ENCODE measurements around the gene RBM19. TPM values are rescaled to one million over a fixed set of nuclear protein-coding genes. Genes with fewer than 3 reads are reported as not detected.

Gene RBM19
- total RNA-seq, 4 donors from 2014 or later: 19.3 to 45.5 (median 31.5) TPM

DNA sequence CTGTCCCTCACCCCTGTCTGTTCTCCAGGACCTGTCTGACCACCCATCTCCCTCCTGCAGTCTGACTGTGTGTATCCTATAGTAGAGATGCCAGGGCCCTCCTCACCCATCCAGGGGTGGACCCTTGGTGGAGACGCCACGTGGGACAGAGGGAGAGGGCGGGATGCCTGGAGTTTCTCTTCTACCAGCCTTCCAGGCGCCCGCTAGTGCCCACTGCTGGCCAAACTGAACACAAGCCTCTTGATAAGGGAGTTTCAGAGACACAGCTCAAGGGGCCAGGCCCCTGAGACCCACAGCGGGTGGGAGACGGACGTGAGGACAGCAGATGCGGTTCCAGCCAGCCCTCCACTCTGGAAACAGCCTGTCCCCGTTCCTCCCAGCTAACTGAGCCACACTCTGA, 147.3 kb downstream of the RBM19 start:
- Histone ChIP-seq H3K27ac (no peak overlapping the region), H3K36me3 (no peaks in the 10 kb centered on the region), H3K9me3 (no peaks in the 10 kb centered on the region), H3K27me3 (no peaks in the 10 kb centered on the region), H3K4me1 (no peaks in the 10 kb centered on the region), H3K4me3 (no peak overlapping the region)
- no peak for DNase-seq
- intact Hi-C loops (cut with DNase I; ENCODE audit: low total_unique reads): no loop called here
- TF ChIP-seq, protein P1, sequence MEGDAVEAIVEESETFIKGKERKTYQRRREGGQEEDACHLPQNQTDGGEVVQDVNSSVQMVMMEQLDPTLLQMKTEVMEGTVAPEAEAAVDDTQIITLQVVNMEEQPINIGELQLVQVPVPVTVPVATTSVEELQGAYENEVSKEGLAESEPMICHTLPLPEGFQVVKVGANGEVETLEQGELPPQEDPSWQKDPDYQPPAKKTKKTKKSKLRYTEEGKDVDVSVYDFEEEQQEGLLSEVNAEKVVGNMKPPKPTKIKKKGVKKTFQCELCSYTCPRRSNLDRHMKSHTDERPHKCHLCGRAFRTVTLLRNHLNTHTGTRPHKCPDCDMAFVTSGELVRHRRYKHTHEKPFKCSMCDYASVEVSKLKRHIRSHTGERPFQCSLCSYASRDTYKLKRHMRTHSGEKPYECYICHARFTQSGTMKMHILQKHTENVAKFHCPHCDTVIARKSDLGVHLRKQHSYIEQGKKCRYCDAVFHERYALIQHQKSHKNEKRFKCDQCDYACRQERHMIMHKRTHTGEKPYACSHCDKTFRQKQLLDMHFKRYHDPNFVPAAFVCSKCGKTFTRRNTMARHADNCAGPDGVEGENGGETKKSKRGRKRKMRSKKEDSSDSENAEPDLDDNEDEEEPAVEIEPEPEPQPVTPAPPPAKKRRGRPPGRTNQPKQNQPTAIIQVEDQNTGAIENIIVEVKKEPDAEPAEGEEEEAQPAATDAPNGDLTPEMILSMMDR (IDR thresholded peaks at IDR 0.05): no peak
- no peak for TF ChIP-seq POLR2A (IDR thresholded peaks at IDR 0.05)

DNA sequence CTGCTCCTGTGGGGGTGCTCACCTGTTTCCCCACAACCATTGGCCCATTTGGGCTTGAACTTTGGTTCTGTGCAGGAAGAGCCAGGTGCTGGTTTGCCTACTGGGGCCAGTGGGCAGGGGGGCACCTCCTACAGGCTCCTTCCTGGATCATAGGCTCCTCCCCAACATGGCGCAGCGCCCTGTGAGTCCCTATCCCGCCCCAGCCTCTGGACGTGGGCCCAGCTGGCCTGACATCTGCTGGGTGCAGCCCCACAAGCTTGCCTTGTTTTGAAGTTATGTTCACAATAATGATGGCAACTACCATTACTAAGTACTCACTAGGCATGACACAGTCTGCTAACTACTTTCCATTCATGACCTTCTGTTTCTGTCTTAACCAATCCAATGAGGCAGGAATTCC, 147.8 kb downstream of the RBM19 start:
- no peaks in the 10 kb centered on the region for H3K36me3 ChIP-seq
- no peaks in the 10 kb centered on the region for H3K27me3 ChIP-seq
- intact Hi-C loops (cut with DNase I; ENCODE audit: low total_unique reads): no loop called here
- H3K4me3 ChIP-seq: no peak overlapping the region
- no peaks in the 10 kb centered on the region for H3K4me1 ChIP-seq
- TF ChIP-seq POLR2A (IDR thresholded peaks at IDR 0.05): no peak
- TF ChIP-seq, protein P1 (IDR thresholded peaks at IDR 0.05): no peak
- no peaks in the 10 kb centered on the region for H3K9me3 ChIP-seq
- no peak for DNase-seq
- H3K27ac ChIP-seq: no peak overlapping the region

DNA sequence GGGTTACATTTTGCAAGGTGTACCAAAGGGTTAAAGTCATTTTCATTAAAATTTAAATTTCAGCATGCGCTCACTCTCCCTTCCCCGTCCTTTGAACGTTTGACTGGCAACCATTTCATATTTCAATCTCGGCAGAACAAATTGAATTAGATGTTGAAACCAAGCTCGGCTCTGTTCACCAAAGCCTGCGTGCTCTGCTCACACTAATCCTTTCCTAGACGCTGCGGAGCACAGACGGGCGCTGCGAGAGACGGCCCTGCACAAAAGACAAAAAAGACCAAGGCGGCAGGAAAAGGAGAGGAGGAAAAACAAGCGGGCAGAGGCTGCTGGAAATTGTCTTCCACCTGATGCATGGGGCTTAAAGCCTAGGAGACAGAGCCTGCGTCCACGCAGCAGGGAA, 149.3 kb downstream of the RBM19 start:
- DNase-seq: no peak
- H3K27me3 ChIP-seq: no peaks in the 10 kb centered on the region
- H3K27ac ChIP-seq: no peak overlapping the region
- no peaks in the 10 kb centered on the region for H3K36me3 ChIP-seq
- no peak overlapping the region for H3K4me3 ChIP-seq
- H3K4me1 ChIP-seq: no peaks in the 10 kb centered on the region
- no peaks in the 10 kb centered on the region for H3K9me3 ChIP-seq
- intact Hi-C loops (cut with DNase I; ENCODE audit: low total_unique reads): no loop called here
- TF ChIP-seq POLR2A (IDR thresholded peaks at IDR 0.05): no peak
- TF ChIP-seq, protein P1 (IDR thresholded peaks at IDR 0.05): no peak

DNA sequence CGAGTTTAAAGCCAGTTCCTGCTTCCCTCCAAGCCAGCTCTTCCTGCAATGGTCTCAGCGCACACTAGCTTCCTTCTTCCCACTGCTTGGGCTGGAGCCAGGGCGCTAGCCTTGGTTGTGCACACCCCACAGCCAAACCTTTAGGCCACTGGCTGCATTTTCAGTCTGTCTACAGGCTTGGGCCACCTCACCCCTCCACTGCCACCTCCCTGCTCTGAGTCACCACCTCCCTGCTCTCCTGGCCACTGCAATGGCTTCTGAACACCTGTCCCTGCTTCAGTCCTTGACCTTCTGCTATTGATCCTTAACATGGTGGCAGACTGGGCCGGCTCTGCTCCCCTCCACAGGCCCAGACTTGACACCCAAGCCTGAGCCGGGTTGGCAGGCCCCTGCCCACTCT, 151.1 kb downstream of the RBM19 start:
- Histone ChIP-seq H3K27ac (no peak overlapping the region), H3K4me1 (no peaks in the 10 kb centered on the region), H3K9me3 (no peaks in the 10 kb centered on the region), H3K36me3 (no peaks in the 10 kb centered on the region), H3K4me3 (no peak overlapping the region), H3K27me3 (no peaks in the 10 kb centered on the region)
- intact Hi-C loops (cut with DNase I; ENCODE audit: low total_unique reads): no loop called here
- no peak for DNase-seq
- no peak for TF ChIP-seq POLR2A (IDR thresholded peaks at IDR 0.05)
- TF ChIP-seq, protein P1 (IDR thresholded peaks at IDR 0.05): no peak

GRCh38 chr12:113813229-113813541, 152.9 kb downstream of the RBM19 start:
- no peak overlapping the region for H3K4me3 ChIP-seq
- no peaks in the 10 kb centered on the region for H3K9me3 ChIP-seq
- no peak for DNase-seq
- TF ChIP-seq, protein P1 (IDR thresholded peaks at IDR 0.05): no peak
- TF ChIP-seq POLR2A (IDR thresholded peaks at IDR 0.05): no peak
- H3K27me3 ChIP-seq: no peaks in the 10 kb centered on the region
- intact Hi-C loops (cut with DNase I; ENCODE audit: low total_unique reads): no loop called here
- H3K36me3 ChIP-seq: no peaks in the 10 kb centered on the region
- no peaks in the 10 kb centered on the region for H3K4me1 ChIP-seq
- no peak overlapping the region for H3K27ac ChIP-seq

Data from uterus (tissue), 4 donors.